Prostate gland (tissue), 2 donors: ENCODE measurements around the gene ZNF586. TPM values are rescaled to one million over a fixed set of nuclear protein-coding genes. Genes with fewer than 3 reads are reported as not detected.

Experiments
- DNase-seq: peaks from one replicate; pipeline ENCODE4 v3.0.0-alpha.2; 2019; ENCODE audit warnings: low spot score
- H3K27ac ChIP-seq, 2 donors: fragments of 200-600 bp; sonication (generic); 2 replicates each; pipeline ENCODE4 v1.5.1; 2017 to 2019
- H3K27me3 ChIP-seq: fragments of 200-600 bp; sonication (generic); replicated peaks from 2 replicates; pipeline ENCODE4 v1.5.1; 2019; ENCODE audit not compliant: insufficient read depth
- H3K36me3 ChIP-seq, 2 donors: fragments of 200-600 bp; sonication (generic); 1 replicate in 1 of 2; 2 replicates in 1 of 2; pipeline versions ENCODE4 v1.5.1 to v1.8.1; 2017 to 2019
- H3K4me1 ChIP-seq: fragments of 200-600 bp; sonication (generic); replicated peaks from 2 replicates; pipeline ENCODE4 v1.5.1; 2019
- H3K4me3 ChIP-seq, 2 donors: fragments of 200-600 bp; sonication (generic); 2 replicates each; pipeline ENCODE4 v1.5.1; 2017 to 2019
- H3K9me3 ChIP-seq: fragments of 200-600 bp; sonication (generic); 2 replicates; pipeline ENCODE4 v1.5.1; 2017
- POLR2A ChIP-seq: fragments of 450-650 bp; IDR thresholded peaks from one replicate; pipeline ENCODE4 v1.6.1; 2016; ENCODE audit warnings: antibody characterized with exemption, mild to moderate bottlenecking
- POLR2AphosphoS5 ChIP-seq: sonication (generic); formaldehyde crosslinking; IDR thresholded peaks from one replicate; pipeline ENCODE4 v1.6.1; 2017; ENCODE audit warnings: antibody characterized with exemption
- WGBS: methylation state at CpG from one replicate; pipeline ENCODE4 v1.1.5; 2018; 5-methylcytosine and 5-hydroxymethylcytosine counted together
- intact Hi-C: fragments of 100-400 bp; cut with DNase I; formaldehyde crosslinking; loops from one replicate; pipeline ENCODE4 v1.14.2; 2022
- total RNA-seq, 2 donors: library from RNA; depleted of rRNA; stranded (reverse); fragments of >200 nt; gene quantifications; one replicate each; pipeline ENCODE4 v1.1.0, GENCODE V29; 2016
- TF ChIP-seq, protein P1 (sequence below), 4 experiments: fragments of 200-600 bp in 2 of 4; fragments of 450-650 bp in 2 of 4; sonication (generic) in 2 of 4; IDR thresholded peaks; 1 replicate in 3 of 4; 2 replicates in 1 of 4; pipeline ENCODE4 v1.5.1; 2016 to 2019; ENCODE audit warnings: antibody characterized with exemption in 4 of 4, mild to moderate bottlenecking in 2 of 4, moderate library complexity in 2 of 4

ZNF586 gene
- total RNA-seq, 2 donors from 2014 or later, result 15.4 to 34.8 TPM

DNA sequence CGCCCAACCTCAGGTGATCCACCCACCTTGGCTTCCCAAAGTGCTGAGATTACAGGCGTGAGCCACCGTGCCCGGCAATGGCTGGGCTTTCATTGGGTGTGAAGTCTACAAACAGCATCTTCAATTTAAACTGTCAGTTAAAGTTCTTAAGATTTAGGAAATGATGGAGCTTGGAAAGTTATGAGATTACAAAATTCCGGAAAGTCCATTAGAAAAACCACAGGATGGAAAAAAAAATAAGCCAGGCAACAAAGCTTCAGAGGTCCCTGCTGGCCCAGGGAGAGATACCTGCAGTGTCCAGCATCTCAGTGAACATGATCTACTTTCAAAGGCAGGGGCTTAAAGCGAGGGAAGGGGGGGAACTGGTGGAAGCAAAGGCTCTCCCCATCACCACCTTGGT is 56.0 kb downstream of the ZNF586 start:
- WGBS, result 92% methylated on average over 6 of the region's 6 CpGs
- Histone ChIP-seq H3K27me3 (no peaks in the 10 kb centered on the region), H3K9me3 (no peaks in the 10 kb centered on the region), H3K36me3 (no peaks in the 10 kb centered on the region), H3K4me1 (peaks cover 8% of the 10 kb centered on the region), H3K27ac (no peak overlapping the region), H3K4me3 (no peak overlapping the region)
- DNase-seq, result no peak
- TF ChIP-seq POLR2AphosphoS5, result no peak
- TF ChIP-seq POLR2A, result no peak
- TF ChIP-seq, protein P1, sequence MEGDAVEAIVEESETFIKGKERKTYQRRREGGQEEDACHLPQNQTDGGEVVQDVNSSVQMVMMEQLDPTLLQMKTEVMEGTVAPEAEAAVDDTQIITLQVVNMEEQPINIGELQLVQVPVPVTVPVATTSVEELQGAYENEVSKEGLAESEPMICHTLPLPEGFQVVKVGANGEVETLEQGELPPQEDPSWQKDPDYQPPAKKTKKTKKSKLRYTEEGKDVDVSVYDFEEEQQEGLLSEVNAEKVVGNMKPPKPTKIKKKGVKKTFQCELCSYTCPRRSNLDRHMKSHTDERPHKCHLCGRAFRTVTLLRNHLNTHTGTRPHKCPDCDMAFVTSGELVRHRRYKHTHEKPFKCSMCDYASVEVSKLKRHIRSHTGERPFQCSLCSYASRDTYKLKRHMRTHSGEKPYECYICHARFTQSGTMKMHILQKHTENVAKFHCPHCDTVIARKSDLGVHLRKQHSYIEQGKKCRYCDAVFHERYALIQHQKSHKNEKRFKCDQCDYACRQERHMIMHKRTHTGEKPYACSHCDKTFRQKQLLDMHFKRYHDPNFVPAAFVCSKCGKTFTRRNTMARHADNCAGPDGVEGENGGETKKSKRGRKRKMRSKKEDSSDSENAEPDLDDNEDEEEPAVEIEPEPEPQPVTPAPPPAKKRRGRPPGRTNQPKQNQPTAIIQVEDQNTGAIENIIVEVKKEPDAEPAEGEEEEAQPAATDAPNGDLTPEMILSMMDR (IDR thresholded peaks at IDR 0.05), result no peak
- intact Hi-C loops, result no loop called here

DNA sequence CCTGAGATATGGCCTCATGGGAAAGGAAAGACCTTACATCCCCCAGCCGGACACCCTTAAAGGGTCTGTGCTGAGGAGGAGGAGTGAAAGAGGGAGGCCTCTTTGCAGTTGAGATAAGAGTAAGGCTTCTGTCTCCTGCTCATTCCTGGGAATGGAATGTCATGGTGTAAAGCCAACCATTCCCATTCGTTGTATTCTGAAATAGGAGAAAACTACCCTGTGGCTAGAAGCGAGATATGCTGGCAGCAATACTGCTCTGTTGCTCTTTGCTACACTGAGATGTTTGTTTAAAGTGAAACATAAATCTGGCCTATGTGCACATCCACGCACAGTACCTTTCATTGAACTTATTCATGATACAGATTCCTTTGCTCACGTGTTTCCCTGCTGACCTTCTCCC is 59.8 kb downstream of the ZNF586 start:
- intact Hi-C loops, result no loop called here
- no peaks in the 10 kb centered on the region for H3K27me3 ChIP-seq
- H3K4me1 ChIP-seq, result peaks cover 8% of the 10 kb centered on the region
- H3K9me3 ChIP-seq, result no peaks in the 10 kb centered on the region
- WGBS, result 62% methylated on average over 5 of the region's 5 CpGs
- no peak for DNase-seq
- peak overlapping the region in 1 of 2 donors; percentile 68 for H3K27ac ChIP-seq
- no peaks in the 10 kb centered on the region for H3K36me3 ChIP-seq
- TF ChIP-seq, protein P1 (IDR thresholded peaks at IDR 0.05), result no peak
- TF ChIP-seq POLR2A, result no peak
- no peak for TF ChIP-seq POLR2AphosphoS5
- H3K4me3 ChIP-seq, result no peak overlapping the region

DNA sequence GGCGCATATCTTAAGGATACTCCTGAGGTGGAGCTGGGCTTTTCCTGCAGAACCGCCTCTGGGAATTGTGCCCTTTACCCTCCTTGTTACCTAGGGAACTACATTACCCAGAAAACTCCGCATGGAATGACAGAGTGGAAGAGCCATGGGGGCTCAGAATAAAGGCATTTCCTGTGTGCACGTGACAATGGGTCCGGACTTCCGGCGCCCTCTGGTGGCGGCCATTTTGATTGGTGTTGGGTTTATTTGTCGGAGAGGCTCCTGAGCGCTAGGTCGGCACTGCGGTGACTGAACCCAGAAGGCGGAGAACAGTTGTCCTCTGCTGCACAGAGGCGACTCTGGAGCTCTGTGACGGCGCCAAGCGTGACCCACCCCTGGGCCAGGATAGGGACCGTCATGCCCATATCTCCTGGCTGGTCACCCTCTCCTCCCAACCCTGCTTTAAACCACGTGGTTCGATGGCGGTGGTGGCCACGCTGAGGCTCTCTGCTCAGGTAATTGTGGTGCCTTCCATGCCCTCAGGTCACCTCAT is 60.7 kb downstream of the ZNF586 start, which contains the start of gene ZNF587B:
TSS of gene ZNF587B (plus strand) at position 229 of the 532 bp plus-strand sequence. CDS start at position 459, 230 bp downstream.
- TF ChIP-seq POLR2AphosphoS5 (peak; percentile 42), POLR2A (no peak)
- TF ChIP-seq, protein P1 (IDR thresholded peaks at IDR 0.05), result peak in 3 of 4 experiments; percentile 32 to 51 (median 45)
- H3K4me1 ChIP-seq, result peaks cover 8% of the 10 kb centered on the region
- peak within 1 kb of the TSS in 1 of 2 donors; percentile 68 for H3K27ac ChIP-seq
- no peaks in the 10 kb centered on the region for H3K27me3 ChIP-seq
- 27% methylated on average over 22 of the region's 22 CpGs for WGBS
- DNase-seq, result peak; percentile 35
- intact Hi-C loops, result no loop called here
- H3K4me3 ChIP-seq, result peak within 1 kb of the TSS; percentile 12 to 26
- no peaks in the 10 kb centered on the region for H3K36me3 ChIP-seq
- no peaks in the 10 kb centered on the region for H3K9me3 ChIP-seq

Other genes starting within 250 kb of the ZNF586 start
- 10 to 100 TPM in 1 of 2 donors, 1 to 10 TPM in 1; 7.4 to 11.7 TPM for gene ZNF549, start 242.3 kb upstream of the ZNF586 start, total RNA-seq
- gene ZNF550, start 209.8 kb upstream of the ZNF586 start, total RNA-seq, result 10 to 100 TPM in 1 of 2 donors, 1 to 10 TPM in 1; 8.5 to 12.8 TPM
- gene ZNF416, start 190.8 kb upstream of the ZNF586 start, total RNA-seq, result 1 to 10 TPM; 4.8 to 5.6 TPM
- 1 to 10 TPM; 5.3 to 8.5 TPM for gene ZIK1, start 185.5 kb upstream of the ZNF586 start, total RNA-seq
- gene ZNF530, start 169.8 kb upstream of the ZNF586 start, total RNA-seq, result 1 to 10 TPM; 1.5 to 7.4 TPM
- 10 to 100 TPM; 18.3 to 25.8 TPM for gene ZNF134, start 155.4 kb upstream of the ZNF586 start, total RNA-seq
- gene ZNF211, start 136.5 kb upstream of the ZNF586 start, total RNA-seq, result 10 to 100 TPM in 1 of 2 donors, 1 to 10 TPM in 1; 8.9 to 23.3 TPM
- not detected for gene ZSCAN4, start 100.7 kb upstream of the ZNF586 start, total RNA-seq
- gene ZNF551, start 87.7 kb upstream of the ZNF586 start, total RNA-seq, result 10 to 100 TPM in 1 of 2 donors, 1 to 10 TPM in 1; 7.5 to 14.3 TPM
- 1 to 10 TPM; 2.7 to 5.6 TPM for gene ZNF154, start 60.5 kb upstream of the ZNF586 start, total RNA-seq
- gene ZNF671, start 42.1 kb upstream of the ZNF586 start, total RNA-seq, result 1 to 10 TPM; 8.5 to 8.9 TPM
- 10 to 100 TPM; 20.1 to 22.5 TPM for gene ZNF776, start 22.9 kb upstream of the ZNF586 start, total RNA-seq
- gene ZNF552, start 45.2 kb downstream of the ZNF586 start, total RNA-seq, result 10 to 100 TPM; 22.0 to 54.9 TPM
- gene ZNF587B, start 60.6 kb downstream of the ZNF586 start, total RNA-seq, result 10 to 100 TPM; 21.1 to 23.5 TPM
- gene ZNF587, start 80.2 kb downstream of the ZNF586 start, total RNA-seq, result 10 to 100 TPM; 32.1 to 49.7 TPM
- 10 to 100 TPM; 12.2 to 31.0 TPM for gene ZNF814, start 119.4 kb downstream of the ZNF586 start, total RNA-seq
- gene ZNF417, start 146.9 kb downstream of the ZNF586 start, total RNA-seq, result 10 to 100 TPM; 16.5 to 17.0 TPM
- 1 to 10 TPM; 3.6 to 9.0 TPM for gene ZNF418, start 165.7 kb downstream of the ZNF586 start, total RNA-seq
- 1 to 10 TPM; 7.2 to 8.1 TPM for gene ZNF256, start 178.0 kb downstream of the ZNF586 start, total RNA-seq
- gene C19orf18, start 204.9 kb downstream of the ZNF586 start, total RNA-seq, result under 1 TPM in 1 of 2 donors, not detected in 1; 0.87 TPM
- gene ZNF606, start 233.1 kb downstream of the ZNF586 start, total RNA-seq, result 10 to 100 TPM; 44.7 to 51.3 TPM